WTC11 (cell line): ENCODE results near the gene VTI1B. TPM values are rescaled to one million over a fixed set of nuclear protein-coding genes. Genes with fewer than 3 reads are reported as not detected.
A peak's percentile ranks its signal among the peaks of the same experiment; 100 is the strongest.

Source experiments
- ATAC-seq: fragments of 200-7000 bp; cut with Tn5 transposase; 2 replicates; pipeline ENCODE4 v1.10.0; 2021; ENCODE audit warnings: mild to moderate bottlenecking, moderate library complexity
- CTCF ChIA-PET: fragments of 300-600 bp; sonication (Branson Sonifier 250); formaldehyde crosslinking; loops from one replicate; lab custom pipeline; 2021; ENCODE audit warnings: antibody characterized with exemption; lab: Charles Lee
- POLR2A ChIA-PET: fragments of 350-600 bp; sonication (Branson Sonifier 250); formaldehyde crosslinking; loops from one replicate; lab custom pipeline; 2021; ENCODE audit warnings: antibody characterized with exemption; lab: Charles Lee
- DNase-seq: peaks from one replicate; pipeline ENCODE4 v3.0.0; 2021; ENCODE audit warnings: low spot score
- H3K27ac Mint-ChIP-seq: 2 replicates; pipeline ENCODE4 v1.8.0; 2021; ENCODE audit warnings: mixed read lengths
- H3K27me3 Mint-ChIP-seq: 2 replicates; pipeline ENCODE4 v1.8.0; 2021; ENCODE audit warnings: low read depth, mild to moderate bottlenecking, moderate library complexity, mixed read lengths
- H3K36me3 Mint-ChIP-seq: 2 replicates; pipeline ENCODE4 v1.8.0; 2021; ENCODE audit warnings: mixed read lengths
- H3K4me1 Mint-ChIP-seq: 2 replicates; pipeline ENCODE4 v1.8.0; 2022; ENCODE audit warnings: mixed read lengths
- H3K4me3 Mint-ChIP-seq: 2 replicates; pipeline ENCODE4 v1.8.0; 2021; ENCODE audit warnings: mild to moderate bottlenecking, moderate library complexity, mixed read lengths
- H3K9me3 Mint-ChIP-seq: 2 replicates; pipeline ENCODE4 v1.8.0; 2021; ENCODE audit warnings: mixed read lengths
- CTCF ChIP-seq: fragments of 200-600 bp; IDR thresholded peaks from 2 replicates; pipeline ENCODE4 v1.8.0; 2022; ENCODE audit warnings: antibody characterized with exemption
- GABPB1 ChIP-seq: sonication (generic); formaldehyde crosslinking; IDR thresholded peaks from 2 replicates; pipeline ENCODE4 v1.8.1; 2023; ENCODE audit warnings: mild to moderate bottlenecking, missing genetic modification reagents
- HMGXB4 ChIP-seq: sonication (generic); formaldehyde crosslinking; IDR thresholded peaks from 2 replicates; pipeline ENCODE4 v1.8.1; 2023; ENCODE audit warnings: mild to moderate bottlenecking, moderate library complexity, missing genetic modification reagents
- JAZF1 ChIP-seq: fragments of 250-450 bp; sonication (Bioruptor Pico); IDR thresholded peaks from 2 replicates; pipeline ENCODE4 v1.9.0; 2021; ENCODE audit warnings: moderate library complexity, mild to moderate bottlenecking, inconsistent platforms
- KAT7 ChIP-seq: sonication (generic); formaldehyde crosslinking; IDR thresholded peaks from 2 replicates; pipeline ENCODE4 v1.8.1; 2023; ENCODE audit warnings: missing genetic modification reagents, mild to moderate bottlenecking, borderline replicate concordance
- MAX ChIP-seq: sonication (generic); formaldehyde crosslinking; IDR thresholded peaks from 2 replicates; pipeline ENCODE4 v1.8.0; 2022; ENCODE audit warnings: mild to moderate bottlenecking, missing genetic modification reagents
- MYBL2 ChIP-seq: sonication (generic); formaldehyde crosslinking; IDR thresholded peaks from 2 replicates; pipeline ENCODE4 v1.8.1; 2023; ENCODE audit warnings: mild to moderate bottlenecking, moderate library complexity, missing genetic modification reagents
- NFYB ChIP-seq: sonication (generic); formaldehyde crosslinking; conservative IDR thresholded peaks from 2 replicates; pipeline ENCODE4 v1.8.0; 2022; ENCODE audit warnings: low read depth, missing genetic modification reagents
- NR1H2 ChIP-seq: sonication (generic); formaldehyde crosslinking; IDR thresholded peaks from 2 replicates; pipeline ENCODE4 v1.9.0; 2021; ENCODE audit warnings: mild to moderate bottlenecking, moderate library complexity, missing genetic modification reagents
- OVOL2 ChIP-seq: fragments of 250-450 bp; sonication (Bioruptor Pico); IDR thresholded peaks from 2 replicates; pipeline ENCODE4 v1.9.0; 2021; ENCODE audit warnings: mild to moderate bottlenecking, borderline replicate concordance
- PREB ChIP-seq: sonication (generic); formaldehyde crosslinking; IDR thresholded peaks from 2 replicates; pipeline ENCODE4 v1.8.1; 2022; ENCODE audit warnings: mild to moderate bottlenecking, missing genetic modification reagents, moderate library complexity, borderline replicate concordance
- PRRX2 ChIP-seq: fragments of 250-450 bp; sonication (Bioruptor Pico); IDR thresholded peaks from 2 replicates; pipeline ENCODE4 v1.8.0; 2021; ENCODE audit warnings: mild to moderate bottlenecking
- ZNF219 ChIP-seq: sonication (generic); formaldehyde crosslinking; IDR thresholded peaks from 2 replicates; pipeline ENCODE4 v1.8.0; 2023; ENCODE audit warnings: missing genetic modification reagents, mild to moderate bottlenecking, borderline replicate concordance
- ZNF232 ChIP-seq: sonication (generic); formaldehyde crosslinking; IDR thresholded peaks from 2 replicates; pipeline ENCODE4 v1.8.0; 2022; ENCODE audit warnings: mild to moderate bottlenecking, missing genetic modification reagents
- ZNF263 ChIP-seq: sonication (generic); formaldehyde crosslinking; IDR thresholded peaks from 2 replicates; pipeline ENCODE4 v1.8.1; 2022; ENCODE audit warnings: low read depth, mild to moderate bottlenecking, moderate library complexity, missing genetic modification reagents
- ZNF281 ChIP-seq: sonication (generic); formaldehyde crosslinking; IDR thresholded peaks from 2 replicates; pipeline ENCODE4 v1.8.0; 2023; ENCODE audit warnings: mild to moderate bottlenecking, missing genetic modification reagents
- ZNF317 ChIP-seq: sonication (generic); formaldehyde crosslinking; IDR thresholded peaks from 2 replicates; pipeline ENCODE4 v1.8.1; 2023; ENCODE audit warnings: low read depth, mild to moderate bottlenecking, moderate library complexity, missing genetic modification reagents, borderline replicate concordance
- ZNF396 ChIP-seq: fragments of 250-450 bp; sonication (Bioruptor Pico); IDR thresholded peaks from 2 replicates; pipeline ENCODE4 v1.8.0; 2021; ENCODE audit warnings: mild to moderate bottlenecking, moderate library complexity, borderline replicate concordance
- ZNF425 ChIP-seq: fragments of 250-450 bp; sonication (Bioruptor Pico); conservative IDR thresholded peaks from 2 replicates; pipeline ENCODE4 v1.9.0; 2021; ENCODE audit warnings: mild to moderate bottlenecking
- ZSCAN18 ChIP-seq: fragments of 250-450 bp; sonication (Bioruptor Pico); IDR thresholded peaks from 2 replicates; pipeline ENCODE4 v2.1.2; 2022; ENCODE audit warnings: mild to moderate bottlenecking, moderate library complexity
- total RNA-seq: library from RNA; stranded (reverse); gene quantifications from 3 replicates; pipeline ENCODE4 v1.2.3, GENCODE V29; 2021

The VTI1B gene
- total RNA-seq, 1 experiment from 2014 or later = 108 TPM

GRCh38 chr14:67698179-67698578 lies 23.7 kb upstream of the VTI1B start:
- POLR2A ChIA-PET = no interaction called here
- Mint-ChIP-seq H3K27me3 (peaks cover 11% of the 10 kb centered on the region), H3K9me3 (0 out of 2 replicates have a peak, but pooled peaks cover 3% of the 10 kb centered on the region)

GRCh38 chr14:67697006-67697405 lies 22.6 kb upstream of the VTI1B start:
- Mint-ChIP-seq H3K4me1 (peaks cover 11% of the 10 kb centered on the region), H3K27me3 (peaks cover 11% of the 10 kb centered on the region), H3K9me3 (0 out of 2 replicates have a peak, but pooled peaks cover 3% of the 10 kb centered on the region), H3K36me3 (peaks cover 14% of the 10 kb centered on the region), H3K4me3 (no peak overlapping the region), H3K27ac (no peak overlapping the region)
- DNase-seq (no peak), ATAC-seq (no peak)
- ChIA-PET CTCF (interaction anchor here (0.8 kb wide), 1 partner anchor 126 kb away, joined by 3 read pairs; no protein-coding TSS in a partner anchor), POLR2A (no interaction called here)
- TF ChIP-seq NFYB (CRISPR knock-in tag) = no peak
- TF ChIP-seq ZNF317 (CRISPR knock-in tag) = no peak
- TF ChIP-seq KAT7 (CRISPR knock-in tag) = no peak
- TF ChIP-seq ZSCAN18 (CRISPR knock-in tag) = no peak
- TF ChIP-seq PREB = no peak

More at GRCh38 chr14:67698179-67698578, 23.7 kb upstream of the VTI1B start:
- H3K36me3 Mint-ChIP-seq = peaks cover 2% of the 10 kb centered on the region
- TF ChIP-seq HMGXB4 (CRISPR knock-in tag) = no peak
- TF ChIP-seq JAZF1 = no peak
- no peak for TF ChIP-seq OVOL2
- no peak for TF ChIP-seq MYBL2 (CRISPR knock-in tag)
- no peak for TF ChIP-seq ZNF219 (CRISPR knock-in tag)
- TF ChIP-seq, all 79 proteins: peak for 0
- Mint-ChIP-seq H3K4me3 (no peak overlapping the region), H3K4me1 (peaks cover 7% of the 10 kb centered on the region), H3K27ac (no peak overlapping the region)
- ATAC-seq (no peak), DNase-seq (no peak)
- CTCF ChIA-PET = no interaction called here

- Mint-ChIP-seq H3K36me3 (peaks cover 29% of the 10 kb centered on the region), H3K27me3 (peaks cover 11% of the 10 kb centered on the region), H3K4me3 (peak within 1 kb of the TSS; percentile 96), H3K9me3 (0 out of 2 replicates have a peak, but pooled peaks cover 3% of the 10 kb centered on the region), H3K27ac (peak within 1 kb of the TSS; percentile 99), H3K4me1 (peaks cover 11% of the 10 kb centered on the region)
- CTCF ChIA-PET = interaction anchor here (0.5 to 2.6 kb wide), 14 partner anchors 9 to 336 kb away, joined by 3 to 23 read pairs (median 4); partner anchors contain the start of genes ARG2, ATP6V1D and PIGH
- DNase-seq (peak; percentile 86), ATAC-seq (peak; percentile 93)
- POLR2A ChIA-PET = interaction anchor here (0.6 to 2.1 kb wide), 19 partner anchors 9 to 1499 kb away, joined by 3 to 21 read pairs (median 4); partner anchors contain the start of genes ARG2, ATP6V1D, EIF2S1 and PIGH
- TF ChIP-seq CTCF = no peak
- TF ChIP-seq MAX (CRISPR knock-in tag) = 0 out of 2 replicates have a peak, but pooled peaks have one; percentile 34
- 0 out of 2 replicates have a peak, but pooled peaks have one; percentile 7 for TF ChIP-seq NR1H2 (CRISPR knock-in tag)
- no peak for TF ChIP-seq ZNF281
- no peak for TF ChIP-seq ZNF263 (CRISPR knock-in tag)
- no peak for TF ChIP-seq ZNF425
- TF ChIP-seq ZNF396 = no peak
- peak; percentile 82 for TF ChIP-seq GABPB1 (CRISPR knock-in tag)
- TF ChIP-seq PRRX2 (CRISPR knock-in tag) = no peak
- TF ChIP-seq ZNF232 (CRISPR knock-in tag) = no peak
Observed at GRCh38 chr14:67695394-67695949, 21.0 kb upstream of the VTI1B start, which contains the start of gene RDH11. Gene RDH11 (minus strand): TSS chr14:67695764. CDS start chr14:67695703, 61 bp downstream.
